Stimulated activated CD8-positive, alpha-beta memory T cell treated with anti-CD3 and anti-CD28 coated beads, Interleukin-7, amount 100 ng/mL, for 4 hours (primary cell): ENCODE measurements around the gene MCM8.

Experiments used
- DNase-seq, 2 donors: peaks; one replicate each; pipeline ENCODE4 v3.0.0-alpha.2; 2020; ENCODE audit warnings: low read depth in 2 of 2

Gene MCM8

DNA sequence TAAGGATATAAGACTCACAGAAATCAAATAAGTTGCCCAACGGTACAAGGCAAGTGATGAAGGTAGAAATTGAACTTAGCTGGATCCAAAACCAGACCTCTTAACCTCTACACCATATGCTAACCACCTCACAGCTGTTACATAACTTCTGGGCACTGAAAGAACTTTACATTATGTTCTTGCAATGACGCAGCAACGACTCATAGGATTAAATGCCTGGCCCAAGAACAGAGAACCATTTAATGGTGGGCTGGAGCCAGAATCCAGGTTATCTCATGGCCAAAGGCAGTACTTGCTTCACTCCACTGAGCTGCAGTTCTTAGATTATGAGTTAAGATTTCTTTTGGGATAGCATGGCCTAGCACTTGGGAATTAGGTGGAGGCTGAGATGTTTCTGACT lies 4.5 kb upstream of the MCM8 start:
- DNase-seq = no peak

DNA sequence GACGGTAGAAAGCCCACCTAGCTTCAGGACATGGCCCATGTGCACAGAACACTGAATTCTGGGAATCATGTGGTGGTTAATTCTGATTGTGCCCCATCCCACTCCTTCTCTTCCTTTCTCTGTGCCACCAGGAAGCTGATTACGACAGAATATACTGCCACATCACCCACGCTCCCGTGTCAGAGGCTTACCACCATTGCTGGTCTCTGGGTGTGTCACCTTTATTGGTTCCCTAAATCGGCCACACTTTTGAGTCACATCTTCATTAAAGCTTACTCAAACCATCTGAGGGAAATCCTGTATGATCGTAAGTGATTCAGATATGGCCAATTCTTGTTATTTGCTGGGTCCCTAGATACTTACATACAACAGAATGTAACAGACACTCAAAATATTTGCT lies 3.2 kb upstream of the MCM8 start:
- DNase-seq = peak in 1 of 2 donors; percentile 3

DNA sequence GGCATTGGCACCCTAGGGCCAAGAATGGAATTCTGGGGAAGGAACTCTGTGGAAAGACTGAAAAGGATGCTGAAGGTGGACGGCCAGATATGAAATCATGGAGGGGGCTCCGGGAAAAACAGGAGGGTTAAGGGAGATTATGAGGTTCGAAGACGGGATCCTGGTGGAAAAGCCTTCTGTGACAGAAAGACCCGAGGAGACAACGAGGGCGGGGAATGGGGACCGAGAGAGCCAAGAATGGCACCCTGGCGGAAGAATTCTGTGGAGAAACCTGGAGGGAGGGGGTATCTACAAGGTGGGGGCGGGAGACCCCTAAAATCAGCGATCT lies 545 bp upstream of the MCM8 start:
- no peak for DNase-seq

DNA sequence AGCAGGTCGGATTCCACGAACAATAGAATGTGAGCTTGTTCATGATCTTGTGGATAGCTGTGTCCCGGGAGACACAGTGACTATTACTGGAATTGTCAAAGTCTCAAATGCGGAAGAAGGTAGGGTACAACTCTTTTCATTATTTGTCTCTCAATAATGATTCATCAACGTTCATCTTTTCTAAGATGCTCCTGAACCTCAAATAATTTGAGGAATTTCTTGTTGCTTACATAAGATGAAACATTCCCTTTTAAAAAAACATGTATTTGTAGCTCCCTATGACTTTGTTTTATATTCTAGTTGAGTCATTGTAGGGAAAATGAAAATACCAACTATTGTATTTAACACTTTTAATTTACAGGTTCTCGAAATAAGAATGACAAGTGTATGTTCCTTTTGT lies 17.0 kb downstream of the MCM8 start:
- DNase-seq = no peak

DNA sequence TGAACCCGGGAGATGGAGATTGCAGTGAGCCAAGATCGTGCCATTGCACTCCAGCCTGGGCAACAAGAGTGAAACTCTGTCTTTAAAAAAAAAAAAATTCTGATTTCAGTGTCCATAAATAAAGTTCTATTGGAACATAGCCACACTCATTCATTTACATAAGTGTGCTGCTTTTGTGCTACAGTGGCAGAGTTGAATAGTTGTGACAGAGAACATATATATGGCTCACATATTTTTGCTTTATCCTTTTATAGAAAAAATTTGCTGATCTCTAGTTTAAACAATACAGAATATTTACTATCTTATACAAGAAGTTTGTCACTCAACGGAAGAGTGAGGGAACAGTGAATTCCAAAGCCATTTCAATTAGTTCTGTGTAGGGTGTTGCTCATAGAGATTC lies 18.0 kb downstream of the MCM8 start:
- no peak for DNase-seq

DNA sequence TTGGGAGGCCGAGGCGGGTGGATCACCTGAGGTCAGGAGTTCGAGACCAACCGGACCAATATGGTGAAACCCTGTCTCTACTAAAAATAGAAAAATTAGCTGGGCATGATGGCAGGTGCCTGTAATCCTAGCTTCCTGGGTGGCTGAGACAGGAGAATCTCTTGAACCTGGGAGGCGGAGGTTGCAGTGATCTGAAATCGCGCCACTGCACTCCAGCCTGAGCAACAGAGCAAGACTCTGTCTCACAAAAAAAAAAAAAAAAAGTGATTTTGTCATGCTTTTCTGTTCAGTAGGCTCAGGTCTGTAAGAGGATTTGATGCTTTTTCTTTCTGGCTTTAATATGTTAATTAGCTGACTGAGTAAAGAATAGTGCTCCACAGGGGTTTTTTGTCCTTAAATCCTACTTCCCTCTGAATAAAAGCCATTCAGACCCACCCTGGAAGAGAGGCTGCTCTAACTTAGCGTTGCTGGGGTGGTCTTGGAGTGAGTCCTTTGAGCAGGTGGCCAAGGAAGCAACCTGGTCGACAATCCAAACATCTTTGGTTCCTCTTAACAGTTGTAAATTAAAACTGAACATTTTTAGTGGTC lies 19.0 kb downstream of the MCM8 start:
- DNase-seq = no peak

DNA sequence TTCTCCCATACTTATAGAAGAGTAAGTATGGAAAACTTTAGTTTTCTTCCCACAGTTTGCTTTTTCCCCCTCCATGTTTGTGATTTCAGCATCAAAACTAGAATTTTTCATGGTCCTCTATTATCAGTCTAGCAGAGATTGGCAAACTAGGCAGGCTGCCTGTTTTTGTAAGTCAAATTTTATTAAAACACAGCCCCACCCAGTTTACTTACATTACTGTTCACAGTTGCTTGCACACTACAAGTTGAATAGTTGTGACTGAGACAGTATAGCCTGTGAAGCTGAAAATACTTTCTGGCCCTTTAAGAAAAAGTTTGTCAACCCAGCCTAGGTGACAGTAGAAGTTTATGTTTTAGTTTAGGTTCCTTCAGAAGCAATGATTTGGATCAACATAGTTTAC lies 19.5 kb downstream of the MCM8 start:
- no peak for DNase-seq

DNA sequence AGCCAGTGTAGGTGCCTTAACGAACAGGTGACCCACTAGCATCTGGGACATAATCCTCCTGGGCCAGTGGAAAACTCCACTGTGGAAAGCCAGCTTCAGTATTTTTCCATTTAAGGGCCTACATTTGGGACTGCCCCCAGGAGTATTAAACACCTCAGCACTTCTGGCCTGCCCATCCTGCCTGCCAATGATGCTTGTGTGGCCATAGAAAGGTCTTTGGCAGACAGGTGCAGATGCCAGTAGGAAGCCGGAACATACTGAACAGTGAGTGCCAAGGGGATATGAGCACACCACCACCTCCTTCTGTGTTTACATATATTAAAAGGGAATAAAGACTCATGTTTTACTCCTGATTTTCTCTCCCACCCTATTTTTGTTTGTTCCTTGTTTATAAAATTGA lies 19.9 kb downstream of the MCM8 start:
- no peak for DNase-seq

DNA sequence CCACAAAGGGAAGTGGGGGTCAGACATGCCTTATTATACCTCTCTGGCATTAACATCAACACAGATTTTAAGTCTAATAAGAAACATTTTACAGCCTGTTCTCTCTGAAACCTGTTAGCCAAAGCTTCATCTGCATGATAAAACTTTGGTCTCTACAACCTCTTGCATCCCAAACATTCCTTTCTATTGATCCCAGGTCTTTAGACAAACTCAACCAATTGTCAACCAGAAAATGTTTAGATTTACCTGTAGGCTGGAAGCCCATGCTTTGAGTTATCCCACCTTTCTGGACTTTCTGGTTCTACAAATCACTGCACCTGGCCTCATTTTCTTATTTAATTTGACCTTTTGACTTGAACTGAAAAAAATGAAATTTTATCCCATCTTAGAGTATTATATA lies 20.8 kb downstream of the MCM8 start:
- DNase-seq = no peak

DNA sequence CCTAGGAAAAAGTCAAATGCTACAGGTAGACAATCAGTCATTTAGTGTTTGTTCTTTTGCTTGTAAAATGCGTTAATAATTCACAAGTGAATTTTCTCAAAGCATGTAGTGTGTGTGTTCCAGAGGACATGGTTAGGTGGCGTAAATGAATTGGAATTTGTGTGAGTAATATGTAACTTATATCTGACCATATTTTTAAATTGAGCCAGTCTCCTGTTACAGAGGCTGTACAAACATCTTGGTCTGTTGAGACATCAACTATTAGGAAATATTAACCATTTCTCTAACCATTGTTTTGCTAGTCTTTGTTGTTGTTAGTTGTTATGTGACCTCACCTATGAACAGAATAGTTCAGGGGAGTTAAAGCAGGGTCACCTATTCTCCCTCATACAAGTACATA lies 22.7 kb downstream of the MCM8 start:
- no peak for DNase-seq

DNA sequence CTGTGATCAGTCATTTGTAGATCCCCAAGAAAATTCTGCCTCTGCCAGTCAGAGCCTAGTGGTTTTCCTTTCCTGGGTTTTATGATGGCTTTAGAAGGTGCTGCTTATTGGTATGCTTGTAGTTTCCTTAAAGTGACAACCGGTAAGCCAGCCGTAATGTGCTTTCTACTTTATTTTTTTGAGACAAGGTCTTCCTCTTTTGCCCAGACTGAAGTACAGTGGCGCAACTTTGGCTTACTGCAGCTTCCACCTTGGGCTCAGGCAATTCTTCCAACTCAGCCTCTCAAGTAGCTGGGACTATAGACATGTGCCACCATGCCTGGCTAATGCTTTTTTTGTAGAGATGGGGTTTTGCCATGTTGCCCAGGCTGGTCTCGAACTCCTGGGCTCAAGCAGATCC lies 23.5 kb downstream of the MCM8 start:
- DNase-seq = no peak

DNA sequence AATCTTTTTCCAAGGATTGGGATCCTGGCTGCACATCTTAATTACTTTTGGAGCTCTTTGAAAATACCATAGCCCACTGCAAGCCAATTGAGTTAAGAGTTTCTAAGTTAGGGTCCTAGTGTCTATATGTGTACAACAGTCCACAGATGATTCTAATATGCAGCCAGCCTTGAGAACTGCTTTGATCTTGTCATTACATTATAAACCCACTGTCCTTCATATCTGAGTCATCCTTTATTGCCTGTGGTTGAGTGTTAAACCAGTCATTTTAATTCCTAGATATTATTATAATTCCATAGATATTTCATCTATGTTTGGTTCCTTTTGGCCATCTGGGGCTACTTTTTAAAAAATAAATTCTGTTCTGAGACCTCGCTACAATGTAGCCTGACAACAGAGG lies 24.1 kb downstream of the MCM8 start:
- no peak for DNase-seq

DNA sequence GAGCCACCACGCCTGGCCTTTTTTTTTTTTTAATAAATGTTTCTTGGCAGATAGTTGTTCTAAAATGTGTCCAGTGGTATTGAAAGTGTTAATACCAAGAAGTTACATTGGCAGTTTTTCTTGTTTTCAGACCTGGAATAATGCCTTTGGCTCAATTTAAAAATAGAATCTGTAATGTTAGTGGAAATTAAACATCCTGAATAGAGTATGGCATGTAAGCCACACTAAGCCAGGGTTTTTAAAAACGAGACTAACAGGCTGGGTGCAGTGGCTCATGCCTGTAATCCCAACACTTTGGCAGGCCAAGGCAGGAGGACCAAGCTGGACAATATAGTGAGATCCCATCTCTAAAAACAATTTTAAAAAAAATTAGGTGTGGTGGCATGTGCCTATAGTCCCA lies 25.3 kb downstream of the MCM8 start:
- no peak for DNase-seq

DNA sequence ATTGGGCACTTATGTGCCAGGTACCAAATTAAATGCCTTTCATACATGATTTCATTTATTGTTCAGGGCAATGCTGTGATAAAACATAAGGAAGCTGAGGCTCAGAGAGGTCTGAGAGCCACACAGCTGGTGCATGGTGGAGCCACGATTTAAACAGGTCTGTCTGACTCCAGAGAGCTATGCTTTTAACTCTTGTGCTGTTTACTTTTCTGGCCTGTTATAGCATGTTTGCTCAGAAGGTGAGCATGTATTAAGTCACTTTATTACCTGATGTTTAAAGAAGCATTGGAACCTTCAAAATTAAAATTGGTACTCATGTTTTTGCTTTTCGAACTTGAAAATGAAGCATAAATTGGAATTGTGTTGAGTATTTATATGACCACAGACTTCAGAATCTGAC lies 26.8 kb downstream of the MCM8 start:
- DNase-seq = no peak

DNA sequence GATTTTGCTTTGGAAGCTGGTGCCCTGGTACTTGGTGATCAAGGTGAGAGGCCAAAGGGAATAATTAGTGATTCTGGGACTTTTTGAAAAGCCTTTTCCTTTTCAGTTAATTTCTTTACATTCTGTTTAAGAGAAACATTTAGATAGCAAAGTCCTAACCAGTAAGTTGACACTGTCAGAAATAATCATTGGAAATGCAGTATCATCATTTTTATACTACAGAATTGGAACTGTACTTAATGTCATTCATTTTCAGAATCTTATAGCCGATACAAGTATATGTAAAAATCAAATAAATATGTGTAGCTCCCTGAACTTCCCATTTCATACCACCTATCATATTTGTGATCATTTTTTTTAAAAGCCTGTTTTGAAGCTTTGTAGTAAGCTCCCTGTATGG lies 27.5 kb downstream of the MCM8 start:
- DNase-seq = no peak

DNA sequence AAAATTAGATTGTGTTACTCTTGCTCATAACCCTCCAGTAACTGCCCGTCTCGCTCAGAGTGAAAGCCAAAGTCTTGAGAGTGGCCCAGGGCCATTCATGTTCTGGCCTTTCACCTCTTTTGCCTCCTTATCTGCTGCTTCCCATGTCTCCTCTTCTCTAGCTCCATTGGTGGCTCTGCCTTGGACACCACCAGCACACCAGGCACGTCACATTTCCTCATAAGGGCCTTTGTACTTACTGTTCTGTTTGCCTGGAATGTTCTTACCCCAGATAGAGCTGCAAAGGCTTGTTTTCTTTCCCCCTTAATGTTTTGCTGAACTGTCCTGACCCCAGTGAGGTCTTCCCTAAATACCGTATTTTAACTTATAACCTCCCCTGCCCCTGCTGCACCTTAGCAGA lies 29.3 kb downstream of the MCM8 start:
- DNase-seq = no peak

DNA sequence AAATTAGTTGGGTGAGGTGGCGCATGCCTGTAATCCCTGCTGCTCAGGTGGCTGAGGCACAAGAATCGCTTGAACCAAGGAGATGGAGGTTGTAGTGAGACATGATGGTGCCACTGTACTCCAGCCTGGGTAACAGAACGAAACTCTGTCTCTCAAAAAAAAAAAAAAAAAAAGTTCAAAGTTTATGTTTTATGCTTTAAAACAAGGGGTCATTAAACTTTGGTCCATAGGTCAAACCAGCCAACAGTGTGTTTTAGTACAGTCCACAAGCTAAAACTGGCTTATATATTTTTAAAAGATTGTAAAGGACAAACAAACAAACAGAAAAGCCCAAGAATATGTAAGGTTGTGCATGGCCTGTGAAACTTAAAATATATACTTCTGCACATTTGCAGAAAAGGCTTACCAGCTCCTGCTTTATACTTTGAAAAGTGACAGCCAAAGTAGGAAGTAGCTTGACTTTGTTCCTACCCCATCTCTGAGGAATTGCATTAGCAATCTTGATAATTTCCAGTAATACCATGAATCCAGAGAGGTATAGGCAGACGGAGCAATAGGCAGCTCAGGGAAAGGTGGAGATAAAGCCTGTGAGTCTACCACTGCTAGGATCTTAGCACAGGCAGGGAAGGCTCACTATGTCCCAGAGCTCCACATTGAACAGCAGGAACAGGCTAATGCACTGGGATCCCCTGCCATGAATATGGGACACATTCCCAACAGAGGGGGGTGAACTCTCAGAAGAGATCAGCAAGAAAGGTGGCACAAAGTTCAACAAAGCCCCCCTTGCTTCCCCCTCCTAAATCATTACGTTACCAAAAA lies 30.5 kb downstream of the MCM8 start:
- DNase-seq = no peak

DNA sequence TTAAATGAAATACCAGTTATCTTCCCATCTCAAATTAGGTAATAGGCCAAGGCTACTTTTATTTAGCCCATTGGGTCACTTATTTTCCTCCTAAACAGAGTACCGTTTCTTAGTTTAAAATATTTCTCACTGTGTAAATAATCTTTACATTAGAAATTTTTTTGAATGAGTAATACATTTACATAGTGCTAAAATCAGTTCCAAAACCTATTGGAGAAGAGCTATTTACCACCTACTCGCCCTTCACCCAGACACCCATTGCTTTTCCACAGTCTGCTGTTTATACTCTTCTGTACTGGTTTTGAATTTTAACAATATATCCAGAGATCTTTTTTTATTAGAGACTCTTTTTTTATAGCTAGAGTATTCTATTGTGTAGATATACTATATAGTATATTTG lies 36.9 kb downstream of the MCM8 start:
- DNase-seq = no peak

DNA sequence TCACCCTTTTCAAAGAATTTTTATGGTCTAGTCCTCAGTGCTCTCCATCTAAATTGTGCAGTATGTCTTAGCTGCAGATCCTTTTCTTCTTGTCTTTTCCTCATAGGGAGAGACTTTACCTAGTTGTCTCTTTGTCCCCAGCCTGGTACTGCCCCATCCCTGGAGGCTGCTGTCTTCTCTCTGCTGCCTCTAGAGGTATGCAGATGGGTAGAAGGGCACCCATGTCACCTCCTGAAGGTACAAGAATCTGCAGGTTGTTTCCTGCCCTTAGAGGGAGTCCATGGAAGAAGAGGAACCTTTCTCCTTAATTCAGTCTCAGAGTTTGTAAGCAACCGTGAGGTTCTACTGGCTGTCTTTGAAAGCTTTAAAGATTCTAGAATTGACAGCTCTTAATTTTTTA lies 39.1 kb downstream of the MCM8 start:
- DNase-seq = no peak

DNA sequence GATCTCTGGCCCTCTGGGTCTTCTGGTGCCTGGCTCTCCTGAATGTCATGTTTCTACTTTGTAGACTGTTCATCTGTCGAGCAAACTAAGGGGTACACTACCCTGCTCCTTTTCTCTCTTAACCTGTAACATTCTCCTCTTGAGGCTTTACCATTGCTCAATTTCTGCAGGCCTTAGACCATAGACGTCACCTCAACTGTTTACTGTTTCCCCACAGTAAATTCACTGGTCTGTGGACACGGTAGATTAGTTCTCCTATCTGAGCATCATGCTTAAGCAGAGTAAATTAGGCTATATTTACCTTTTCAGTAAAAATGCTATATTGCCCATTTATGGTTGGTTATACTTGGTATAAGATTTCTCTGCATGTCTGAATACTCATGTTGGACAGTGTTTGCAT lies 40.5 kb downstream of the MCM8 start:
- no peak for DNase-seq

DNA sequence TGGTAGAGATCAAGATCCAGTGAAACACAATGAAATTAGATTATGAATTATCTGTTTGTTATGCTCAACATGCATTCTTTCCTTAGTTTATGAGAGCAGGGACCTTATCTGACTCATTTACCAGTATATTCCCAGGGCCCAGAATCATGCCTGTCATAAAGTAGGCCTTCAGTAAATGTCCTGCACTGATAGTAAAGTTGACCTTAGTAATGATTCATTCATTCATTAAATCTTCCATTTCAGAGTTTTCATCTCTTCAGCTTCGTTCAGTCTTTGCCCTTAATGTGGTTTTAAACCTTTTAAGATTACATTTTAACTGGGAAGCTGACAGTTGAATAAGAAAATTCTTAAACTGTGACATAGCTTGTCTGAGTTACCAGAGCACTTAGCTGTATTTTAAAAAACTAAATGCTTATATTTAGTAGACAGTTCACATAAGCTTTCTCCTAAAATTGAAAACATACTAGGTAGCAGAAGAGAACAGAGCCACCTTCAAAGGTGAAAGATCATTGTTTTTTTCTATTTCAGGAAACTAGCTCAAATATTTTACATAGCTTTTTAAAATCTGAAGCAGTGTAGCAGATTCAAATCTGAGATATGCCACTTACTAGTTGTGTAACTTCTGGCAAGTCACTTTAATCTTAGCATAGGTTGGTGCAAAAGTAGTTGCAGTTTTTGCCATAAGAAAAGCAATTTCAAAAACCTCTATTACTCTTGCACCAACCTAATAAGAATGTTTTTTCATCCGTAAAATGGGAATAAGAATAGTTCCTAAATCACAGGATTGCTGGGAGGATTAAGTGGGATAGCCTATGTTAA lies 41.4 kb downstream of the MCM8 start:
- DNase-seq = no peak

DNA sequence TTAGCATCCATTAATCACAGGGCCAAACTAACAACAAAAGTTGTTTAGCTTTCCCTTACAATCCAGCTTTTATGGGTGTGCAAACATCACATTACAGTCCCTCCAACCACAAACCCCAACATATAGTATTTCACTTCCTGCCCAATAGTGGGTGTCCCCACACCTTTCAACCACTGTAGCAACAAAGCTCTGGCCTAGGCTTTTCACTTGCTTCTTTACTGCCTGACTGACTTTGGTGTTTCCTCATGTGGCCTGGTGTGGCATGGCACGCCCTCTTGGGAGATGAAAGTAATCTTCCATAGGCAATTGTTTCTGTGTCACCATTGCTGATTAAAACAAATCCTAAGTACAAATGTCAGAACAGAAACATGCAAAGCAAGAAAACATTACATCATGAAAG lies 46.3 kb downstream of the MCM8 start:
- peak; percentile 24 to 34 for DNase-seq

DNA sequence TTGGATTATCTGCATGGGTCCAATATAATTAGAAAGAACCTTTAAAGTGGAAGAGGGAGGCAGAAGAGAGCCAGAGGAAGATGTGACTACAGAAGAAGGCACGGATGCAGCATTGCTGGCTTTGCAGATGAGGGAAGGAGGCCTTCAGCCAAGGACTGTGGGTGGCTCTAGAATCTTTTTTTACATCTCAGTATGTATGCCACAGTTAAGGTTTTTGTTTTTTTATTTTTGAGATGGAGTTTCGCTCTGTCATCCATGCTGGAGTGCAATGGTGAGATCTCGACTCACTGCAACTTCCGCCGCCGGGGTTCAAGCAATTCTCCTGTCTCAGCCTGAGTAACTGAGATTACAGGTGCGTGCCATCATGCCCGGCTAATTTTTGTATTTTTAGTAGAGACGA lies 49.3 kb downstream of the MCM8 start:
- no peak for DNase-seq
